ENCODE data around the gene CRX. TPM values are rescaled to one million over a fixed set of nuclear protein-coding genes. Genes with fewer than 3 reads are reported as not detected.

The CRX gene
- total RNA-seq: not detected in 2 replicates

GRCh38 chr19:47821460-47822020 lies at the start of gene CRX:
Gene CRX (plus strand): TSS chr19:47821937. CDS start chr19:47834444, 12,507 bp downstream.

GRCh38 chr19:47778049-47778953 lies 43.4 kb upstream of the CRX start, which contains the start of gene SELENOW:
Gene SELENOW (plus strand): TSS chr19:47778703. CDS start chr19:47778786, 83 bp downstream.

GRCh38 chr19:47804451-47804850 lies 17.3 kb upstream of the CRX start, which contains the start of gene TPRX1:
Gene TPRX1 (minus strand): TSS chr19:47804551. CDS start chr19:47804539, 12 bp downstream.

GRCh38 chr19:47858646-47859285 lies 37.0 kb downstream of the CRX start, which contains the start of gene TPRX2:
Gene TPRX2 (plus strand): TSS chr19:47859235. CDS start chr19:47859247, 12 bp downstream.

GRCh38 chr19:47886010-47886559 lies 64.3 kb downstream of the CRX start, which contains the start of gene SULT2A1:
Gene SULT2A1 (minus strand): TSS chr19:47886315. CDS start chr19:47886257, 58 bp downstream.

Other genes with a start within 250 kb of the CRX start
- not detected in 2 replicates for gene ZNF541, start 248.8 kb upstream of the CRX start, total RNA-seq
- gene BICRA, start 212.8 kb upstream of the CRX start, total RNA-seq: 1.7 and 5.8 TPM in 2 replicates
- gene EHD2, start 108.5 kb upstream of the CRX start, total RNA-seq: 141 and 157 TPM in 2 replicates
- 141 and 171 TPM in 2 replicates for gene NOP53, start 76.4 kb upstream of the CRX start, total RNA-seq
- gene SELENOW, start 43.2 kb upstream of the CRX start, total RNA-seq: 635 and 892 TPM in 2 replicates
- gene TPRX1, start 17.4 kb upstream of the CRX start, total RNA-seq: not detected in 2 replicates
- not detected in 2 replicates for gene TPRX2, start 37.3 kb downstream of the CRX start, total RNA-seq
- not detected in 2 replicates for gene SULT2A1, start 64.4 kb downstream of the CRX start, total RNA-seq
- not detected in 2 replicates for gene BSPH1, start 170.2 kb downstream of the CRX start, total RNA-seq
- not detected in 2 replicates for gene ELSPBP1, start 172.7 kb downstream of the CRX start, total RNA-seq
- gene CABP5, start 222.1 kb downstream of the CRX start, total RNA-seq: not detected in 2 replicates